Peyer's patch (tissue), 4 donors: ENCODE measurements around the gene SPATA12. TPM values are rescaled to one million over a fixed set of nuclear protein-coding genes. Genes with fewer than 3 reads are reported as not detected.

ENCODE experiments used
- DNase-seq, 3 donors: peaks; one replicate each; pipeline ENCODE4 v3.0.0-alpha.2; 2017 to 2019
- H3K27ac ChIP-seq, 4 donors: fragments of 200-600 bp; sonication (generic); one replicate each; pipeline ENCODE4 v1.5.1; 2016 to 2019
- H3K27me3 ChIP-seq, 2 donors: fragments of 200-600 bp; sonication (generic); one replicate each; pipeline ENCODE4 v1.5.1; 2019
- H3K36me3 ChIP-seq, 3 donors: fragments of 200-600 bp; sonication (generic); one replicate each; pipeline ENCODE4 v1.5.1; 2016 to 2019
- H3K4me1 ChIP-seq, 4 donors: fragments of 200-600 bp; sonication (generic); one replicate each; pipeline ENCODE4 v1.5.1; 2016 to 2019
- H3K4me3 ChIP-seq, 4 donors: fragments of 200-600 bp; sonication (generic); 1 replicate in 3 of 4; 2 replicates in 1 of 4; pipeline ENCODE4 v1.5.1; 2016 to 2019; ENCODE audit warnings: mild to moderate bottlenecking in 1 of 4
- H3K9me3 ChIP-seq, 4 donors: fragments of 200-600 bp; sonication (generic); one replicate each; pipeline ENCODE4 v1.5.1; 2016 to 2019; ENCODE audit warnings: mild to moderate bottlenecking in 1 of 4
- POLR2A ChIP-seq, 2 donors: fragments of 450-650 bp; IDR thresholded peaks; one replicate each; pipeline ENCODE4 v1.5.1; 2017; ENCODE audit warnings: antibody characterized with exemption in 2 of 2, mild to moderate bottlenecking in 2 of 2, moderate library complexity in 2 of 2
- total RNA-seq, 4 donors: library from RNA; depleted of rRNA; stranded (reverse); fragments of >200 nt; gene quantifications; one replicate each; pipeline ENCODE4 v1.1.0, GENCODE V29; 2016
- TF ChIP-seq, protein P1 (sequence below), 6 experiments: fragments of 450-650 bp in 4 of 6; fragments of 200-600 bp in 2 of 6; sonication (generic) in 1 of 6; IDR thresholded peaks; one replicate each; pipeline ENCODE4 v1.5.1; 2017 to 2019; ENCODE audit warnings: antibody characterized with exemption in 6 of 6, mild to moderate bottlenecking in 3 of 6, moderate library complexity in 1 of 6

Gene SPATA12
- total RNA-seq, 4 donors from 2014 or later, result not detected

DNA sequence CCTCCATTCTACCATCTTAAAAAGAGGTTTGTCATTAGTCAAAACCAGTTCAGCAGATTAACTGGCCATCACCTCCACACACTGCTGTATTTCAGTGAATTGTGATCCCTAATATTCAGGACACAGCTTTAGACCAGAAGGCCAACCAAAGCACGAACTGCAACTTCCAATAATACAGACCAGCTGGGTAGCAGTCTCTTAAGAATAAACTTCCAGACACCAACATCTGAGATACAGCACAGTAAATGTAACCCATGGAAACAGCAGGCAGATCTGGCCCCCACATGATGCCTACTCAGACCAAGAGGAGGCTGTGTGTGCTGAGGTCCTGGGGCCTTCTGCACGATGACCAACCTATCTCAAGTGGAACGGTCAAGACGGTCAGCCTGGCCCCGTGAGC lies 34.9 kb downstream of the SPATA12 start:
- H3K9me3 ChIP-seq, result no peaks in the 10 kb centered on the region
- H3K4me3 ChIP-seq, result no peak overlapping the region
- no peak for DNase-seq
- no peak for TF ChIP-seq POLR2A (IDR thresholded peaks at IDR 0.05)
- TF ChIP-seq, protein P1, sequence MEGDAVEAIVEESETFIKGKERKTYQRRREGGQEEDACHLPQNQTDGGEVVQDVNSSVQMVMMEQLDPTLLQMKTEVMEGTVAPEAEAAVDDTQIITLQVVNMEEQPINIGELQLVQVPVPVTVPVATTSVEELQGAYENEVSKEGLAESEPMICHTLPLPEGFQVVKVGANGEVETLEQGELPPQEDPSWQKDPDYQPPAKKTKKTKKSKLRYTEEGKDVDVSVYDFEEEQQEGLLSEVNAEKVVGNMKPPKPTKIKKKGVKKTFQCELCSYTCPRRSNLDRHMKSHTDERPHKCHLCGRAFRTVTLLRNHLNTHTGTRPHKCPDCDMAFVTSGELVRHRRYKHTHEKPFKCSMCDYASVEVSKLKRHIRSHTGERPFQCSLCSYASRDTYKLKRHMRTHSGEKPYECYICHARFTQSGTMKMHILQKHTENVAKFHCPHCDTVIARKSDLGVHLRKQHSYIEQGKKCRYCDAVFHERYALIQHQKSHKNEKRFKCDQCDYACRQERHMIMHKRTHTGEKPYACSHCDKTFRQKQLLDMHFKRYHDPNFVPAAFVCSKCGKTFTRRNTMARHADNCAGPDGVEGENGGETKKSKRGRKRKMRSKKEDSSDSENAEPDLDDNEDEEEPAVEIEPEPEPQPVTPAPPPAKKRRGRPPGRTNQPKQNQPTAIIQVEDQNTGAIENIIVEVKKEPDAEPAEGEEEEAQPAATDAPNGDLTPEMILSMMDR (IDR thresholded peaks at IDR 0.05), result no peak
- no peak overlapping the region for H3K27ac ChIP-seq
- H3K27me3 ChIP-seq, result no peaks in the 10 kb centered on the region
- H3K36me3 ChIP-seq, result no peaks in the 10 kb centered on the region
- no peaks in the 10 kb centered on the region for H3K4me1 ChIP-seq

DNA sequence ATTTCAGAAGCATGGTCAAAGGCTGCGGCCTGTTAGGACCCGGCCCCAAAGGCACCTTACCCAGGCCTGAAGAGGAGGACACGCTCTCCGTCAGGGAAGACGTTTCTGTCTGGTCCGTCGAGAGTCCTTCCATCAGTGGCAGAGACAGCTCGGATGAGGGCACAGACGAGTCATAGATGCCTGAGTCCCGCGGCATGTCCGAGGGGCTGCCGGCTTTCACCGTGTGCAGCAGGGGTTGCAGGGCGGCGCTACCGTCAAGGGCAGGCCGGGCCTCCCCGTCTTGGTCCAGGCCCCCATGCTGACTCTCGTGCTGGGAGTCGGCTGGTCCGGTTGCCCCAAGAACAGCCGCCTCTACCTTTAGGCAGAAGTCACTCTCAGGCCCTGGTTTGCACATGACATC lies 37.1 kb downstream of the SPATA12 start:
- TF ChIP-seq, protein P1 (IDR thresholded peaks at IDR 0.05), result no peak
- no peak for TF ChIP-seq POLR2A (IDR thresholded peaks at IDR 0.05)
- no peaks in the 10 kb centered on the region for H3K27me3 ChIP-seq
- H3K9me3 ChIP-seq, result no peaks in the 10 kb centered on the region
- H3K36me3 ChIP-seq, result no peaks in the 10 kb centered on the region
- H3K4me3 ChIP-seq, result no peak overlapping the region
- no peak overlapping the region for H3K27ac ChIP-seq
- DNase-seq, result no peak
- no peaks in the 10 kb centered on the region for H3K4me1 ChIP-seq

DNA sequence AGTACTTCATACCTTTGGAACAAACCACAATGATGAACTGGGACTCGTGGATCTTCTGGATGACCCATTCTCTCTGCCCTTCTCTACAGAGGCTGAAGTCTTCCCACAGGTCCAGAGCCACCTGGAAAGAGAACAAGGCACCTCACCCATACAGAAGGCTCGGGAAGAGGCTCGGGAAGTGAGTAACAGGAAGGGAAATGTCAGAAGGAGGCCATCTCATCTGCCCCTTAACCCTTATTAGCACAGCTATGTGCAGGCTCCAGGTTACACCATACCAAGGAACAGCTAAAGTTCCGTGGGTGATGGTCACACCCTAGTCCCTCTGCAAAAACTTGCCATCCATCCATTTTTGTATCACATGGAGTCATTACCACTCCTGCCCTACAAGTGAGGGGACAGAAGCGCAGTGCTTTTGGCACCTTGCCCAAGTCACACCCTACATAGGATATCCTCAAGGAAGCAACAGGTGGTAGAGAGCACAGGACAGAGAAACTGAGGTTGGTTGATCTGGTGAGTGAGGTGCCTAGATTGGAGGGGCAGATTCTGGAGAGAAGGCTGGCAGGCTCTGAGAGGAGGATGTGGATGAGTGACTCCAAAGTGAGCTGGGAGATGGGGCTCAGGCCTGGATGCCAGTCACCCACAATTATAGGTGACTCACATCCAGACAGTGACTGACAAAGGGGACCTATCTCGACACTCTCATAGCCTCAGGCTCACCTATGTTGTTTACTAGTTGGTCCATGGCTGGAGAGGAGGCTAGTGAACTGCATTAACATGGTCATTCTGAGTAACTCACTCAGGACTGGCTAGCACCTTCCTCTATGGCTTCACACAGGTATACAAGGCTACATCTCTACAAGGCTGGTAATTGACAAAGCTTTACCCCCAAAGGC lies 38.2 kb downstream of the SPATA12 start:
- TF ChIP-seq, protein P1 (IDR thresholded peaks at IDR 0.05), result no peak
- no peak for TF ChIP-seq POLR2A (IDR thresholded peaks at IDR 0.05)
- Histone ChIP-seq H3K36me3 (no peaks in the 10 kb centered on the region), H3K4me1 (no peaks in the 10 kb centered on the region), H3K9me3 (no peaks in the 10 kb centered on the region), H3K27ac (no peak overlapping the region), H3K4me3 (no peak overlapping the region), H3K27me3 (no peaks in the 10 kb centered on the region)
- DNase-seq, result no peak

DNA sequence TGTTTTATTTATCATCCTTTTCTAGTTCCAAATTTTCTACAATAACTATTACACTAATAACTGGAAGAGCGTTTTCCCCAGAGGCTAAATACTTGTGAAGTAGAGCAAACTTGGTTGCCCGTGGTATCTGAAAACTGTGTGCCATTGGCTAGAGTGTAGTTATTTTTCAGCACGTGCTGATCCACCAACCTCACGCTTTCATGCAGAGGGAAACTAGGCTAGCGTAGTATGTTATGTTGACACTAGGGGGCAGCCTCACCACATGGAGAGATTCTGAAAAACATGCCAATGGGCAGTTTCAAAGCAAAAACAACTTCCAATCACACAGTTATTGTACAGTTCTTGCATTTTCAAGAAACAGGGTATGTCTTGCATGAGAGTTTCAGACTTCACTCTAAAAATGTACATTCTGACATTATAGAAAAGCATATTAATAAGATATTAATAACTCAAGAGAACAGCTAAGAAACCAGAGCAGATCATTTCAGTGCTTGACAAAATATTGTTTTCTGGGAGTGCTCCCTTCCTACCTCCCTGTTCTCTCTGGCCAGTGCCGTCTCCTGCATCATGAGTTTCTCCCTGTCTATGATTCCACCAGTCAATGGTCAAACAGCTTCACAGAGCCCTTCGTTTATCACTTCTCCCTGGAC lies 39.7 kb downstream of the SPATA12 start:
- no peaks in the 10 kb centered on the region for H3K9me3 ChIP-seq
- H3K36me3 ChIP-seq, result no peaks in the 10 kb centered on the region
- H3K27me3 ChIP-seq, result no peaks in the 10 kb centered on the region
- DNase-seq, result peak in 2 of 3 donors; percentile 58 to 85
- no peak overlapping the region for H3K4me3 ChIP-seq
- TF ChIP-seq, protein P1 (IDR thresholded peaks at IDR 0.05), result peak; percentile 65 to 88 (median 84)
- TF ChIP-seq POLR2A (IDR thresholded peaks at IDR 0.05), result no peak
- H3K27ac ChIP-seq, result no peak overlapping the region
- no peaks in the 10 kb centered on the region for H3K4me1 ChIP-seq

- H3K36me3 ChIP-seq, result no peaks in the 10 kb centered on the region
- no peak for DNase-seq
- H3K27me3 ChIP-seq, result no peaks in the 10 kb centered on the region
- H3K4me1 ChIP-seq, result no peaks in the 10 kb centered on the region
- H3K4me3 ChIP-seq, result no peak overlapping the region
- H3K9me3 ChIP-seq, result no peaks in the 10 kb centered on the region
- TF ChIP-seq POLR2A (IDR thresholded peaks at IDR 0.05), result no peak
- TF ChIP-seq, protein P1 (IDR thresholded peaks at IDR 0.05), result no peak
- no peak overlapping the region for H3K27ac ChIP-seq
Observed at GRCh38 chr3:57105585-57105984, 45.1 kb downstream of the SPATA12 start.
